ENCODE data around the gene PABPC1L. TPM values are rescaled to one million over a fixed set of nuclear protein-coding genes. Genes with fewer than 3 reads are reported as not detected.
A peak's percentile ranks its signal among the peaks of the same experiment; 100 is the strongest.

PABPC1L gene
- total RNA-seq, 1 experiment from 2014 or later, result 83.5 TPM

GRCh38 chr20:44908987-44909871 lies 631 bp upstream of the PABPC1L start:
- no peaks in the 10 kb centered on the region for H3K79me1 ChIP-seq (ENCODE audit: insufficient read depth, low read depth, low read length, poor library complexity, severe bottlenecking)
- peak overlapping the region; percentile 95 for H3K4me2 ChIP-seq (ENCODE audit: insufficient read depth, insufficient read length, low read length)
- Mint-ChIP-seq H3K4me3 (peak overlapping the region; percentile 61 to 89), H3K36me3 (ENCODE audit: insufficient read depth in 1 of 3, low read depth in 3 of 3) (peaks cover 29 to 67% (median 58%) of the 10 kb centered on the region in 3 experiments; a peak in 6 of 7 replicates), H3K4me1 (peaks cover 27% of the 10 kb centered on the region in 2 experiments), H3K9me3 (no peaks in the 10 kb centered on the region), H3K27ac (peak overlapping the region; percentile 68 to 81 (median 77); a peak in 3 of 7 replicates), H3K27me3 (ENCODE audit: low read depth) (no peaks in the 10 kb centered on the region)
- H4K91ac ChIP-seq (ENCODE audit: insufficient read length, low read depth, low read length), result no peak overlapping the region
- no peak overlapping the region for H4K8ac ChIP-seq (replicated peaks; ENCODE audit: insufficient read length, low read depth, low read length)
- no peak overlapping the region for H3K9ac ChIP-seq (ENCODE audit: extremely low read depth, insufficient read length, low read length)
- H3K4ac ChIP-seq (ENCODE audit: low read depth, low read length), result no peak overlapping the region
- WGBS (ENCODE audit: extremely low coverage, insufficient read length, low lambda C conversion rate), result no CpG with 5 or more reads among the region's 14 CpGs
- peaks cover 12% of the 10 kb centered on the region for H3K23me2 ChIP-seq (ENCODE audit: insufficient read length, low read depth, low read length, poor library complexity, severe bottlenecking)
- H2BK5ac ChIP-seq (ENCODE audit: insufficient read length, low read length), result no peak overlapping the region
- H3K23ac ChIP-seq (ENCODE audit: insufficient read length, low read depth, low read length), result no peak overlapping the region
- no peak overlapping the region for H2BK120ac ChIP-seq (ENCODE audit: low read depth, low read length, poor library complexity, severe bottlenecking)
- H3K56ac ChIP-seq (ENCODE audit: insufficient read length, low read depth, low read length), result no peak overlapping the region
- H3K79me2 ChIP-seq (ENCODE audit: insufficient read depth, low read length), result no peaks in the 10 kb centered on the region
- peaks cover 8% of the 10 kb centered on the region; the same call in 1 of the 2 replicates for H3K4me1 ChIP-seq (ENCODE audit: insufficient read depth, low read length)
- H3T11ph ChIP-seq (ENCODE audit: low read length), result no peak overlapping the region
- no peak overlapping the region for H2BK20ac ChIP-seq (ENCODE audit: low read depth, low read length, poor library complexity, severe bottlenecking)
- no peaks in the 10 kb centered on the region for H3K9me3 ChIP-seq (ENCODE audit: control insufficient read depth, low read depth, low read length)
- H2AK5ac ChIP-seq (ENCODE audit: insufficient read length, low read length), result no peak overlapping the region
- H2BK12ac ChIP-seq (ENCODE audit: insufficient read length, low read depth, low read length), result no peak overlapping the region
- H4K5ac ChIP-seq (ENCODE audit: insufficient read length, low read depth, low read length), result no peak overlapping the region
- DNase-seq, result no peak
- TF ChIP-seq, protein P1, sequence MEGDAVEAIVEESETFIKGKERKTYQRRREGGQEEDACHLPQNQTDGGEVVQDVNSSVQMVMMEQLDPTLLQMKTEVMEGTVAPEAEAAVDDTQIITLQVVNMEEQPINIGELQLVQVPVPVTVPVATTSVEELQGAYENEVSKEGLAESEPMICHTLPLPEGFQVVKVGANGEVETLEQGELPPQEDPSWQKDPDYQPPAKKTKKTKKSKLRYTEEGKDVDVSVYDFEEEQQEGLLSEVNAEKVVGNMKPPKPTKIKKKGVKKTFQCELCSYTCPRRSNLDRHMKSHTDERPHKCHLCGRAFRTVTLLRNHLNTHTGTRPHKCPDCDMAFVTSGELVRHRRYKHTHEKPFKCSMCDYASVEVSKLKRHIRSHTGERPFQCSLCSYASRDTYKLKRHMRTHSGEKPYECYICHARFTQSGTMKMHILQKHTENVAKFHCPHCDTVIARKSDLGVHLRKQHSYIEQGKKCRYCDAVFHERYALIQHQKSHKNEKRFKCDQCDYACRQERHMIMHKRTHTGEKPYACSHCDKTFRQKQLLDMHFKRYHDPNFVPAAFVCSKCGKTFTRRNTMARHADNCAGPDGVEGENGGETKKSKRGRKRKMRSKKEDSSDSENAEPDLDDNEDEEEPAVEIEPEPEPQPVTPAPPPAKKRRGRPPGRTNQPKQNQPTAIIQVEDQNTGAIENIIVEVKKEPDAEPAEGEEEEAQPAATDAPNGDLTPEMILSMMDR (conservative IDR thresholded peaks at IDR 0.05), result no peak
- H3K27ac ChIP-seq (ENCODE audit: insufficient read length, low read depth, low read length), result no peak overlapping the region
- H2BK15ac ChIP-seq (ENCODE audit: low read depth, low read length), result no peak overlapping the region
- H3K14ac ChIP-seq (ENCODE audit: insufficient read depth, low read length), result no peak overlapping the region
- H2AFZ ChIP-seq (ENCODE audit: low read length), result no peak overlapping the region
- H4K20me1 ChIP-seq (ENCODE audit: control insufficient read depth, insufficient read depth, insufficient read length), result no peaks in the 10 kb centered on the region
- H3K27me3 ChIP-seq (ENCODE audit: insufficient read depth, low read length), result no peaks in the 10 kb centered on the region
- H3K18ac ChIP-seq (ENCODE audit: insufficient read length, low read depth, low read length), result no peak overlapping the region
